ENCODE results near the gene RBM11. TPM values are rescaled to one million over a fixed set of nuclear protein-coding genes. Genes with fewer than 3 reads are reported as not detected.
A peak's percentile ranks its signal among the peaks of the same experiment; 100 is the strongest.
"Not testable (repeated sequence)": the region's sequence is repeated elsewhere in the genome, so short reads cannot be mapped to it uniquely, and the experiment has no call there.

The RBM11 gene
- 4.8 TPM for total RNA-seq (ENCODE audit: unreplicated experiment)
- long read RNA-seq, partial matches to known transcripts = 0 of 3 reads
- long read RNA-seq, other reads (novel, unspliced or antisense) = 1 of 3 reads

- no peaks in the 10 kb centered on the region for H3K9me3 Mint-ChIP-seq (ENCODE audit: unreplicated experiment)
- TF ChIP-seq, protein P1, sequence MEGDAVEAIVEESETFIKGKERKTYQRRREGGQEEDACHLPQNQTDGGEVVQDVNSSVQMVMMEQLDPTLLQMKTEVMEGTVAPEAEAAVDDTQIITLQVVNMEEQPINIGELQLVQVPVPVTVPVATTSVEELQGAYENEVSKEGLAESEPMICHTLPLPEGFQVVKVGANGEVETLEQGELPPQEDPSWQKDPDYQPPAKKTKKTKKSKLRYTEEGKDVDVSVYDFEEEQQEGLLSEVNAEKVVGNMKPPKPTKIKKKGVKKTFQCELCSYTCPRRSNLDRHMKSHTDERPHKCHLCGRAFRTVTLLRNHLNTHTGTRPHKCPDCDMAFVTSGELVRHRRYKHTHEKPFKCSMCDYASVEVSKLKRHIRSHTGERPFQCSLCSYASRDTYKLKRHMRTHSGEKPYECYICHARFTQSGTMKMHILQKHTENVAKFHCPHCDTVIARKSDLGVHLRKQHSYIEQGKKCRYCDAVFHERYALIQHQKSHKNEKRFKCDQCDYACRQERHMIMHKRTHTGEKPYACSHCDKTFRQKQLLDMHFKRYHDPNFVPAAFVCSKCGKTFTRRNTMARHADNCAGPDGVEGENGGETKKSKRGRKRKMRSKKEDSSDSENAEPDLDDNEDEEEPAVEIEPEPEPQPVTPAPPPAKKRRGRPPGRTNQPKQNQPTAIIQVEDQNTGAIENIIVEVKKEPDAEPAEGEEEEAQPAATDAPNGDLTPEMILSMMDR (IDR thresholded peaks at IDR 0.05; ENCODE audit: unreplicated experiment) = no peak
- peak within 1 kb of the TSS; percentile 88 for H3K4me3 Mint-ChIP-seq (ENCODE audit: unreplicated experiment)
- DNase-seq (ENCODE audit: low spot score) = peak; percentile 91
- no peaks in the 10 kb centered on the region for H3K4me1 Mint-ChIP-seq (ENCODE audit: unreplicated experiment)
- no peaks in the 10 kb centered on the region for H3K27me3 Mint-ChIP-seq (ENCODE audit: unreplicated experiment)
- no peak within 1 kb of the TSS for H3K27ac Mint-ChIP-seq (ENCODE audit: unreplicated experiment)
- H3K36me3 Mint-ChIP-seq (ENCODE audit: low read depth, unreplicated experiment) = no peaks in the 10 kb centered on the region
Observed at GRCh38 chr21:14215971-14216641, at the start of gene RBM11. TSS of gene RBM11 (plus strand) at chr21:14216157. CDS start at chr21:14216187, 30 bp downstream.

DNA sequence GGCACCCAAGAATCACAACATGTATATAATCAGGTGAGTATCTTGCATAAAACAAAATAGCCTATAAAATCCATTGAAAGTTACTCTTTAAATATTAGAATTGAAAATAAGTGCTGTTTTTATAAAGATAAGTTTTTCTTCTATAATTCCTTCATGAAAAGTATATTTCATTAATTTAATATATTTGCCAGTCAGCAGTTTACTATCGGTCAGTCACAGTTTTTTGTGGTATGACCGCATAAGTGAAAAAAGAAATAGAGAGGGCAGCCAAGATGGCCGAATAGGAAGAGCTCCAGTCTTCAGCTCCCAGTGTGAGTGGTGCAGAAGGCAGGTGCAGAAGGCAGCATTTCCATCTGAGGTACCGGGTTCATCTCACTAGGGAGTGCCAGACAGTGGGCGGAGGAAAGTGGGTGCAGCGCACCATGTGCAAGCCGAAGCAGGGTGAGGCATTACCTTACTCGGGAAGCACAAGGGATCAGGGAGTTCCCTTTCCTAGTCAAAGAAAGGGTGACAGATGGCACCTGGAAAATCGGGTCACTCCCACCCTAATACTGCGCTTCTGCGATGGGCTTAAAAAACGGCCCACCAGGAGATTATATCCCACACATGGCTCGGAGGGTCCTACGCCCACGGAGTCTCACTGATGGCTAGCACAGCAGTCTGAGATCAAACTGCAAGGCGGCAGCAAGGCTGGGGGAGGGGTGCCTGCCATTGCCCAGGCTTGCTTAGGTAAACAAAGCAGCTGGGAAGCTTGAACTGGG lies 49.3 kb upstream of the RBM11 start:
- not testable (repeated sequence) for H3K4me3 Mint-ChIP-seq (ENCODE audit: unreplicated experiment); H3K36me3 Mint-ChIP-seq (ENCODE audit: low read depth, unreplicated experiment); H3K4me1 Mint-ChIP-seq (ENCODE audit: unreplicated experiment); DNase-seq (ENCODE audit: low spot score); H3K27ac Mint-ChIP-seq (ENCODE audit: unreplicated experiment); H3K9me3 Mint-ChIP-seq (ENCODE audit: unreplicated experiment); H3K27me3 Mint-ChIP-seq (ENCODE audit: unreplicated experiment)

DNA sequence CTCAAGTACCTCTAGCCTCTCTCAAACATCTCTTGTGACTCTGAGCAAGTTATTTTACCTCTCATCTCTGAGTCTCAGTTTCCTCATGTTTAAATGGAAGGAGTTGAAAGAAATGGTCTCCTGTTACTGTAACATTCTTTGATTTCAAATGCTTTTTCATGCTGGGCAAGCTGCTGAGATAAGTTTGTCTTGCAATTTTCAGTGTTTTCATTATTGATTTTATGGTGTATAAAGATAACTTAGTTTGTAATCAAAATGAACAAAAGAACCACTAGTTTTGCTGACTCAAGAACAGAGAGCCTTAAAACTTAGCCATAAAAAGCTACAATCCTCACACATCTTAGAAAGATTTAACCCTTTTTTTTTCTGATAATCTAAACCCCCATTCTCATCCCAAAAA lies 9.7 kb upstream of the RBM11 start:
- Mint-ChIP-seq H3K9me3 (ENCODE audit: unreplicated experiment) (no peaks in the 10 kb centered on the region), H3K4me3 (ENCODE audit: unreplicated experiment) (no peak overlapping the region), H3K36me3 (ENCODE audit: low read depth, unreplicated experiment) (no peaks in the 10 kb centered on the region), H3K4me1 (ENCODE audit: unreplicated experiment) (no peaks in the 10 kb centered on the region), H3K27me3 (ENCODE audit: unreplicated experiment) (peaks cover 1% of the 10 kb centered on the region), H3K27ac (ENCODE audit: unreplicated experiment) (no peak overlapping the region)
- no peak for DNase-seq (ENCODE audit: low spot score)
- TF ChIP-seq, protein P1 (IDR thresholded peaks at IDR 0.05; ENCODE audit: unreplicated experiment) = no peak

GRCh38 chr21:14210738-14211137 lies 5.2 kb upstream of the RBM11 start, which contains the start of gene LIPI:
TSS of gene LIPI (minus strand) at chr21:14210955. CDS start at chr21:14210845, 110 bp downstream.
- no peaks in the 10 kb centered on the region for H3K4me1 Mint-ChIP-seq (ENCODE audit: unreplicated experiment)
- no peak for DNase-seq (ENCODE audit: low spot score)
- no peaks in the 10 kb centered on the region for H3K27me3 Mint-ChIP-seq (ENCODE audit: unreplicated experiment)
- H3K9me3 Mint-ChIP-seq (ENCODE audit: unreplicated experiment) = no peaks in the 10 kb centered on the region
- no peaks in the 10 kb centered on the region for H3K36me3 Mint-ChIP-seq (ENCODE audit: low read depth, unreplicated experiment)
- H3K4me3 Mint-ChIP-seq (ENCODE audit: unreplicated experiment) = no peak within 1 kb of the TSS
- TF ChIP-seq, protein P1 (IDR thresholded peaks at IDR 0.05; ENCODE audit: unreplicated experiment) = no peak
- H3K27ac Mint-ChIP-seq (ENCODE audit: unreplicated experiment) = no peak within 1 kb of the TSS

DNA sequence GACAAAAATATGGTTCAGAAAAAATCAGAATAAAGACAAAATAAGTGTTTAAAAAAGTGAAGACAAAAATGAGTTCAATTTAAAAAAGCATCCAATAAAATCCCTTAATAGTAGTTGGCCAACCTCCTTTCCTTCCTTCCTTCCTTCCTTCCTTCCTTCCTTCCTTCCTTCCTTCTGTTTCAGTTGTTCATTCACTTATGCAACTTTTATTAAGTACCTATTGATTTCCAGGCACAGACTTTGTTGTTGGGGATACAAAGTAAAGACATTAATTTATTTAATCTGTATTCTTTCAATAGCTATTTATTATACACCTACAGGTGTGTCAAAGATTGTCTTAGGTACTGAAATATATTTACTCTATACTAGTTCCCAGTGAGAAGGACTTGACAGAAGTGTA lies 2.8 kb upstream of the RBM11 start:
- Mint-ChIP-seq H3K4me1 (ENCODE audit: unreplicated experiment) (no peaks in the 10 kb centered on the region), H3K27me3 (ENCODE audit: unreplicated experiment) (no peaks in the 10 kb centered on the region), H3K27ac (ENCODE audit: unreplicated experiment) (no peak overlapping the region), H3K4me3 (ENCODE audit: unreplicated experiment) (no peak overlapping the region), H3K36me3 (ENCODE audit: low read depth, unreplicated experiment) (no peaks in the 10 kb centered on the region), H3K9me3 (ENCODE audit: unreplicated experiment) (no peaks in the 10 kb centered on the region)
- no peak for DNase-seq (ENCODE audit: low spot score)
- TF ChIP-seq, protein P1 (IDR thresholded peaks at IDR 0.05; ENCODE audit: unreplicated experiment) = no peak

Measured in endothelial cell (in vitro differentiated cells).